Spleen (tissue), 13 donors: ENCODE data around the gene OR12D3. TPM values are rescaled to one million over a fixed set of nuclear protein-coding genes. Genes with fewer than 3 reads are reported as not detected.

Source experiments
- DNase-seq: peaks from one replicate; pipeline ENCODE4 v3.0.0-alpha.2; 2020
- H3K27ac ChIP-seq, 8 donors: fragments of 200-600 bp; sonication (generic) in 7 of 8; 1 replicate in 4 of 8; 2 replicates in 4 of 8; pipeline versions ENCODE4 v1.5.0 to v1.8.0; 2016 to 2021; ENCODE audit warnings: inconsistent platforms in 4 of 8, mild to moderate bottlenecking in 4 of 8, moderate library complexity in 1 of 8
- H3K27me3 ChIP-seq, 7 donors: fragments of 200-600 bp; sonication (generic) in 6 of 7; replicated peaks in 1 of 7; 1 replicate in 4 of 7; 2 replicates in 3 of 7; pipeline versions ENCODE4 v1.5.0 to v1.8.0; 2016 to 2021; ENCODE audit warnings: inconsistent platforms in 3 of 7, mild to moderate bottlenecking in 1 of 7
- H3K36me3 ChIP-seq, 6 donors: fragments of 200-600 bp; sonication (generic) in 5 of 6; 1 replicate in 4 of 6; 2 replicates in 2 of 6; pipeline versions ENCODE4 v1.5.0 to v1.8.0; 2016 to 2021; ENCODE audit warnings: inconsistent platforms in 2 of 6
- H3K4me1 ChIP-seq, 6 donors: fragments of 200-600 bp; sonication (generic) in 5 of 6; 1 replicate in 3 of 6; 2 replicates in 3 of 6; pipeline versions ENCODE4 v1.5.0 to v1.8.0; 2016 to 2021; ENCODE audit warnings: inconsistent platforms in 3 of 6
- H3K4me3 ChIP-seq, 8 donors: fragments of 200-600 bp; sonication (generic) in 7 of 8; 1 replicate in 4 of 8; 2 replicates in 4 of 8; pipeline versions ENCODE4 v1.5.0 to v1.8.0; 2016 to 2021; ENCODE audit warnings: inconsistent platforms in 4 of 8, mild to moderate bottlenecking in 4 of 8, moderate library complexity in 2 of 8
- H3K9me3 ChIP-seq, 8 donors: fragments of 200-600 bp; sonication (generic) in 7 of 8; 1 replicate in 4 of 8; 2 replicates in 4 of 8; pipeline versions ENCODE4 v1.5.0 to v1.8.0; 2016 to 2021; ENCODE audit warnings: inconsistent platforms in 4 of 8
- CTCF ChIP-seq, 11 experiments: fragments of 200-600 bp in 7 of 11; fragments of 450-650 bp in 4 of 11; sonication (generic) in 4 of 11; IDR thresholded peaks in 8 of 11; conservative IDR thresholded peaks in 3 of 11; 1 replicate in 7 of 11; 2 replicates in 4 of 11; pipeline versions ENCODE4 v1.4.0 to v1.8.0; 2016 to 2021; ENCODE audit warnings: antibody characterized with exemption in 11 of 11, inconsistent platforms in 4 of 11, mild to moderate bottlenecking in 1 of 11
- POLR2A ChIP-seq, 3 donors: fragments of 450-650 bp; IDR thresholded peaks; one replicate each; pipeline ENCODE4 v1.5.1; 2017; ENCODE audit warnings: antibody characterized with exemption in 3 of 3, mild to moderate bottlenecking in 1 of 3
- POLR2AphosphoS5 ChIP-seq, 3 donors: sonication (generic); formaldehyde crosslinking; IDR thresholded peaks; one replicate each; pipeline ENCODE4 v1.5.1; 2017; ENCODE audit warnings: antibody characterized with exemption in 3 of 3
- WGBS, 5 donors: extraction: QIAGEN DNeasy Blood & Tissue Kit in 3 of 5; methylation state at CpG; one replicate each; pipeline versions ENCODE4 v1.1.5 to v1.1.7; 2013 to 2018; 5-methylcytosine and 5-hydroxymethylcytosine counted together
- intact Hi-C: fragments of 100-400 bp; cut with DNase I; formaldehyde crosslinking; loops from one replicate; pipeline ENCODE4 v1.15.0; 2023; ENCODE audit warnings: low total_unique reads
- long read RNA-seq, 2 donors: transcript quantifications; one replicate each; lab custom pipeline, GENCODE V29; 2026
- polyA plus RNA-seq, 3 donors: library from polyadenylated mRNA; stranded (reverse); fragments of 200-250 nt; gene quantifications; one replicate each; pipeline ENCODE4 v1.2.1, GENCODE V29; 2013
- total RNA-seq, 7 donors: library from RNA; depleted of rRNA in 3 of 7; stranded (reverse); fragments of >200 nt in 3 of 7; fragmentation: NEBNext Ultra II Directional in 4 of 7; extraction: Animal tissue kit (Norgen Biotek cat#: 25700) in 4 of 7; gene quantifications; one replicate each; pipeline versions ENCODE4 v1.1.0 to v1.2.1, GENCODE V29; 2016 to 2021
- donor health status: healthy with polysubstance abuse.
- donor health status: DM: no; HTN: no; CAD: no; lungs with moderate emphysema.
- donor health status: DM: no; HTN: no; CAD: no.
- donor health status: Bipolar disorder and iron deficiency.
- donor health status: healthy.
- donor health status: DM: no; HTN: no; CAD: no.
- donor health status: DM: yes; HTN: yes; CAD: no.

The OR12D3 gene
- not detected for total RNA-seq
- polyA plus RNA-seq: not detected
- long read RNA-seq, donor 1: 0 reads
- long read RNA-seq, donor 2: 0 reads

- TF ChIP-seq POLR2AphosphoS5 (IDR thresholded peaks at IDR 0.05) (no peak), POLR2A (IDR thresholded peaks at IDR 0.05) (no peak), CTCF (IDR thresholded peaks at IDR 0.05 in 8 of 11, conservative IDR thresholded peaks at IDR 0.05 in 3 of 11) (no peak)
- WGBS, 5 donors: 89 to 97% (median 94%) methylated on average over 1 of the region's 1 CpG
- no peak for DNase-seq
- Histone ChIP-seq H3K27me3 (peaks cover 0 to 28% (median 0%) of the 10 kb centered on the region in 7 donors), H3K4me3 (no peak within 1 kb of the TSS), H3K36me3 (no peaks in the 10 kb centered on the region), H3K4me1 (no peaks in the 10 kb centered on the region), H3K27ac (no peak within 1 kb of the TSS), H3K9me3 (peaks cover 0 to 10% (median 0%) of the 10 kb centered on the region in 8 donors)
- intact Hi-C loops: no loop called here
Measured at GRCh38 chr6:29375191-29375590, at the start of gene OR12D3. Gene OR12D3 (minus strand): TSS chr6:29375291. CDS start chr6:29375287, 4 bp downstream.

- DNase-seq: no peak
- WGBS, 5 donors: 20 to 39% (median 26%) methylated on average over 2 of the region's 2 CpGs
- H3K27ac ChIP-seq: no peak overlapping the region
- no peaks in the 10 kb centered on the region for H3K4me1 ChIP-seq
- intact Hi-C loops: no loop called here
- H3K27me3 ChIP-seq: peaks cover 0 to 15% (median 0%) of the 10 kb centered on the region in 7 donors
- peaks cover 0 to 5% (median 2%) of the 10 kb centered on the region in 8 donors for H3K9me3 ChIP-seq
- H3K4me3 ChIP-seq: no peak overlapping the region
- TF ChIP-seq CTCF (IDR thresholded peaks at IDR 0.05 in 8 of 11, conservative IDR thresholded peaks at IDR 0.05 in 3 of 11) (no peak), POLR2AphosphoS5 (IDR thresholded peaks at IDR 0.05) (no peak), POLR2A (IDR thresholded peaks at IDR 0.05) (no peak)
- no peaks in the 10 kb centered on the region for H3K36me3 ChIP-seq
Measured at GRCh38 chr6:29424575-29424974, 49.5 kb upstream of the OR12D3 start.

GRCh38 chr6:29424168-29424567, 49.1 kb upstream of the OR12D3 start:
- peaks cover 0 to 15% (median 0%) of the 10 kb centered on the region in 7 donors for H3K27me3 ChIP-seq

GRCh38 chr6:29419516-29419915, 44.4 kb upstream of the OR12D3 start:
- WGBS, 5 donors: 74 to 83% (median 76%) methylated on average over 3 of the region's 3 CpGs
- H3K9me3 ChIP-seq: peaks cover 0 to 5% (median 2%) of the 10 kb centered on the region in 8 donors
- no peak overlapping the region for H3K4me3 ChIP-seq
- DNase-seq: no peak
- intact Hi-C loops: no loop called here
- no peak overlapping the region for H3K27ac ChIP-seq
- TF ChIP-seq POLR2AphosphoS5 (IDR thresholded peaks at IDR 0.05) (no peak), CTCF (IDR thresholded peaks at IDR 0.05 in 8 of 11, conservative IDR thresholded peaks at IDR 0.05 in 3 of 11) (no peak), POLR2A (IDR thresholded peaks at IDR 0.05) (no peak)
- H3K36me3 ChIP-seq: no peaks in the 10 kb centered on the region
- peaks cover 0 to 6% (median 0%) of the 10 kb centered on the region in 7 donors for H3K27me3 ChIP-seq
- no peaks in the 10 kb centered on the region for H3K4me1 ChIP-seq

More at GRCh38 chr6:29424168-29424567, 49.1 kb upstream of the OR12D3 start:
- Histone ChIP-seq H3K4me1 (no peaks in the 10 kb centered on the region), H3K9me3 (peaks cover 0 to 5% (median 2%) of the 10 kb centered on the region in 8 donors), H3K27ac (no peak overlapping the region), H3K36me3 (no peaks in the 10 kb centered on the region), H3K4me3 (no peak overlapping the region)
- 89 to 92% (median 90%) methylated on average over 2 of the region's 2 CpGs for WGBS, 5 donors
- DNase-seq: no peak
- TF ChIP-seq POLR2A (IDR thresholded peaks at IDR 0.05) (no peak), POLR2AphosphoS5 (IDR thresholded peaks at IDR 0.05) (no peak), CTCF (IDR thresholded peaks at IDR 0.05 in 8 of 11, conservative IDR thresholded peaks at IDR 0.05 in 3 of 11) (no peak)
- intact Hi-C loops: no loop called here
